Posterior cingulate gyrus (tissue), 11 donors: ENCODE data around the gene ZW10.
"Not testable (repeated sequence)": the region's sequence is repeated elsewhere in the genome, so short reads cannot be mapped to it uniquely, and the experiment has no call there.

Experiments
- DNase-seq, 10 donors: peaks; one replicate each; pipeline versions ENCODE4 v3.0.0 to v3.0.0-alpha.2; 2020 to 2021; ENCODE audit warnings: mixed read lengths in 3 of 10
- intact Hi-C: fragments of 100-400 bp; cut with DNase I; formaldehyde crosslinking; loops from one replicate; pipeline ENCODE4 v1.15.1; 2023

ZW10 gene, protein sequence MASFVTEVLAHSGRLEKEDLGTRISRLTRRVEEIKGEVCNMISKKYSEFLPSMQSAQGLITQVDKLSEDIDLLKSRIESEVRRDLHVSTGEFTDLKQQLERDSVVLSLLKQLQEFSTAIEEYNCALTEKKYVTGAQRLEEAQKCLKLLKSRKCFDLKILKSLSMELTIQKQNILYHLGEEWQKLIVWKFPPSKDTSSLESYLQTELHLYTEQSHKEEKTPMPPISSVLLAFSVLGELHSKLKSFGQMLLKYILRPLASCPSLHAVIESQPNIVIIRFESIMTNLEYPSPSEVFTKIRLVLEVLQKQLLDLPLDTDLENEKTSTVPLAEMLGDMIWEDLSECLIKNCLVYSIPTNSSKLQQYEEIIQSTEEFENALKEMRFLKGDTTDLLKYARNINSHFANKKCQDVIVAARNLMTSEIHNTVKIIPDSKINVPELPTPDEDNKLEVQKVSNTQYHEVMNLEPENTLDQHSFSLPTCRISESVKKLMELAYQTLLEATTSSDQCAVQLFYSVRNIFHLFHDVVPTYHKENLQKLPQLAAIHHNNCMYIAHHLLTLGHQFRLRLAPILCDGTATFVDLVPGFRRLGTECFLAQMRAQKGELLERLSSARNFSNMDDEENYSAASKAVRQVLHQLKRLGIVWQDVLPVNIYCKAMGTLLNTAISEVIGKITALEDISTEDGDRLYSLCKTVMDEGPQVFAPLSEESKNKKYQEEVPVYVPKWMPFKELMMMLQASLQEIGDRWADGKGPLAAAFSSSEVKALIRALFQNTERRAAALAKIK

DNA sequence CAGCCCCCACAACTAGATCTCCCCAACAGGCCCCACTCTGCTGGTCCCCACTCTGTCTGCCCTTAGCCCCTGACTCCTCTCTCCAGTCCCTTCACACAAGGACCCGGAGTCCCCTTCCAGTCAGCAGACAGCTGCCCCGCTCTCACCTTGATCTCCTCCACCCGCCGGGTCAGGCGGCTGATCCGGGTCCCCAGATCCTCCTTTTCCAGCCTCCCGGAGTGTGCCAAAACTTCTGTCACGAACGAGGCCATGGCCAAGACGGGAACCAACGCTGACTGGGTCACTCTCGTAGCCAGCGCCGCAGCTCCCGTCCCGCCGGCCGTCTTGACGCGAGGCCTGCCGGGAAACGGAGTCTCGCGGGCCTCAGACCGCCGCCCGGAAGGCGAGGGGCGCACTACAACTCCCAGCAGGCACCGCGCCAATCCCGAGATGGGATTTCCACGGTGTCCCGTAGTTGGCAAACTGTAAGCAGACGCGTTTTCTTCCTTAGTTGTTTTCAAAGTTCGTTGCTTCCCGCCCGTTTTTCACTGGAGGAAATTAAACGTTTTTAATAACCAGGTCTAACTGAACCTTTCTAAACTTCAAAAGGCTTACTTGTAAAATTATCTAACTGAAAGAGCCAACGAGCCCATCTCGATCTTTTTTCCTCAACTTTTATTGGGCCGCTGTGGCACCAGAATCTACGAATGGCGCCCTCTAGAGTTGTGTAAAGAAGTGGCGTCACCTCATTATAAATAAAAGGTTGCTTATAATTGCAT, at the start of gene ZW10:
Gene ZW10 (minus strand): TSS at position 277 of the 758 bp plus-strand sequence. CDS start 26 bp downstream, at position 251.
- intact Hi-C loops = loop anchor here (2.0 kb wide), 2 partner anchors 101 to 459 kb away; partner anchors contain the start of genes TTC12 and USP28
- peak; percentile 93 to 99 (median 96) for DNase-seq

DNA sequence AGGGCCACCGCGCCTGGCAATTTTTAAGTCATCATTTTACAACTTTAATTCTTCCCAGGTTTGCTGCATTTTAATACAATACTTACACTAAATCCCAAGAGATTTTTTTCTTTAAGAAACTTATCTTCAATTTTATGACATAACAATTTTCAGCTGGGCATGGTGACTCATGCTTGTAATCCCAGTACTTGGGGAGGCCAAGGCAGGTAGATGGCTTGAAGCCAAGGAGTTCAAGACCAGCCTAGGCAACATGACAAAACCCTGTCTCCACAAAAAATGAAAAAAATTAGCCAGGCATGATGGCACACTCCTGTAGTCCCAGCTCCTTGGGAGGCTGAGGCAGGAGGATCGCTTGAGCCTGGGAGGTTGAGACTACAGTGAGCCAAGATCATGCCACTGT, 44.9 kb upstream of the ZW10 start:
- intact Hi-C loops = no loop called here

DNA sequence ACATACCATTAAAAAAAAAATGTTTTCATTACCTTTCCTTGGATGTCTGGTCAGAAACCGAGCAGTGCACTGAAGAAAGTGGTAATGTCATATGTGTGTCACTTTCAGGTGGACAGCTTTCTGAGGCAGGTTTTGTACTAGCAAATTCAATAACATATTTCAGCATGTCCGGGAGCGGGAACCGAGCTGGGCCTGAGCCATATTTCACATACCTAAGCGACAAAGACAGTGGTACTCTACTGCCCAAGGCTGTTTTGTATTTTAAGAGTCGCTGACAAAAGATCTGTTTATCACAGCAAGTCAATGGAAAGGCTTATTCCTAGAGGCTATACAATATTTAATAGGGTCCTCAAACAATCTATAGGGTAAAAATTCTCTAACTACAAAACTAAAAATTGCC, 44.1 kb upstream of the ZW10 start:
- intact Hi-C loops = no loop called here
- DNase-seq = no peak

More for the DNA sequence above, 44.9 kb upstream of the ZW10 start:
- DNase-seq = no peak

DNA sequence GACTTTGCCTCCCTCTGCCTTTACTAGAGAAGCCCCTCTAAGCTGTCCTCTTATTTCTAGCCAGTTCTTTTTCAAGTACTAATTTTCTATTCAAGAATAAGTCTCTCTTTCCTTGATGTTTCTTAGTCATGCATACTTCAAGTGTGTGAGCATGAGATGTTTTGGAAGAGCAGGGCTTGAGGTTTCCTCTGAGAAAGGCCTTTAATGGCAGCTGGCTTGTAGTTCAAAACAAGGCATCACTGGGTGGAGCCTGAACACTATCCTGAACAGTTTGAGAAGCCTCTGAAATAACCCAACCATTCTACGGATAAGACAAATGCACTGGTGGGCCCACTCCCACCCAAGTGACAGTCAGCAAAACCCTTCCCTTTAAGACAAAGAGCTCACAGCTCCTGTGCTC, 43.7 kb upstream of the ZW10 start:
- no peak for DNase-seq
- intact Hi-C loops = no loop called here

DNA sequence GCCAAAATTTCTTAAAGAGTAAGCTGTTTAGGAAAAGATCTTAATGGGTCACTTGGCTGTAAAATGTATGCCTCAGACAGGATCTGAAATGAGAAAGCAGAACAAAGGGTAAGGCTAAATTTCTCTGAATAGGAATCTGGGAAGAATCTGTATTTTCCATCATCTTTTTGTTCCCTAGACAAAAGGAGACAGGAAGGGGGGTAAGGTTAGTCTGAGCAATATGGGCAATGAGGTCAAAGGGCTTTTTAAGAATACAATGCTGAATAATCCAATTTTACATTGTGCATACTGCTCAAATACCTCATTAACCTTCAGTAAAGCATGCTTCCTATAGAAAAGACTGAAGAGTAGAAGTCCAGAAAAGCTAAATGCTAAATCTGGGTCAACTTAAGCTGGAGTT, 40.7 kb upstream of the ZW10 start:
- DNase-seq = no peak
- intact Hi-C loops = no loop called here

DNA sequence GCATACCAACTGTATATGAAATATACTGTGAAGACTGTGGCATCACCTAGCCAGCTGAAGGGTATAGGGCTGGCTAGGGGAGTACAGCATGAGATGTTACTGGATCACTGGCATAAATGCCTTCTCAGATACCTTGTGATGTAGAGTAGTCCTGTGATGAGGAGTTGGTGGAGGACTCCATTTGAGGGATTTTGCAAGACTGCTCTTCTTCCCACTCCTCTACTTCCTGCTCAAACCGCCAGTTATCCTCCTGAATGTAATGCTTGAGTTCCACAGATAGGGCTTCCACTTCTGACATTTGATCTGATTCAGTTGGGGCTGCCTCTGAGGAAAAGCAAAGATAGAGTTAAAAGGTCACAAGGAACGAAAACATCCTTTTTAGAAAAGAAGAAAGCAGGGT, 35.4 kb upstream of the ZW10 start:
- no peak for DNase-seq
- intact Hi-C loops = loop anchor here (5.0 kb wide), 1 partner anchor 453 kb away; no protein-coding TSS in a partner anchor

DNA sequence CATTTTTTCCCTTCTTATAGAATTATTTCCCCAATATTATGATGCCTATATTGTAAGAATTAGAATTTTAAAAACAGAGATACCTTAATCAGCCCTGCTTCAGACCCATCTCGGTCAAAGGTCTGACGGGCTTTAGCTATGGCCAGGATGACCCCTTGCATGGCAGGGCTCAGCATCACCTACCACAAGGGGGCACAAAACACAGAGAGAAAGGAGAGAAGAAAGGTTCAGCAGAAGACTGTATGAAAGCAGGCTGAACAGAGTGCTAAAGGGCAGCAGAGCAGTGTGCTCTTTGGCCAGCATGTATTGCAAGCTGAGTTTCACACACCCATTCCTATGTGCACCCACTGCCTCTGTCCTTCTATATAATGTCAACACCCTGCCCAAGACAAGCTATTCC, 32.9 kb upstream of the ZW10 start:
- DNase-seq = no peak
- intact Hi-C loops = loop anchor here (5.0 kb wide), 1 partner anchor 456 kb away; no protein-coding TSS in a partner anchor

DNA sequence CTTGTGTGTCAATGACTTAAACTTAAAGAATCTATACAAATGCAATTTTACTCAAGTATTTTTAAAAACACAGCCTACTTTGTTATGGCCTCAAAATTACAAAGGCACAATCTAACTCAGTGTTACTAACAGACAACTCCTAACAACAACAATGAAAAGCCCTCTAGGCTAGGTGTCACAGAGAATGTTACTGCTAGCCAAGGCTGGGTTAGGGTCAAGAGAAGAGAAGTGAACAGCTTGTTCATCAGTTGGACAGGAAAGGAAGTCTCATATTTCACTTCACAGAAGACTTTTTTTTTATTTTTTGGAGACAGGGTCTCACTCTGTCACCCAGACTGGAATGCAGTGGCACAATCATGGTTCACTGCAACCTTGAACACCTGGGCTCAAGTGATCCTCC, 32.1 kb upstream of the ZW10 start:
- intact Hi-C loops = loop anchor here (5.0 kb wide), 1 partner anchor 457 kb away; no protein-coding TSS in a partner anchor
- DNase-seq = no peak

DNA sequence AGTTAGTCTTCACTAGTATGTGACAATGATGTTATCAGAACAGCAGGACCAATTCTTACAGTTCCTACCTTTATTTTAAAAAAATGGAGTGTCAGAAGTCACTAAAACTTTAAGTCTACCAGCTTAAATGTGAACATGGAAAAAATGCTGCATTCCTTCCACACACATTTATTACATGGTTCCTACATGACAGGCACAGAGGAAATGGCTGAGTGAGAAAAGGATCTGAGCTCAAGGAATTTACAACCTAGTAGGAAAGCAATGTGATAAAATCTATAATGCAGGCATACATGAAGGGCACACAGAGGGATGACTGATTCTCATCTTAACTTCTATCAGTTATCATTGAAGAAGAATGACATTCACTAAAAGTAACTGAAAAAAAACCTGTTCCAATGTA, 29.1 kb upstream of the ZW10 start:
- no peak for DNase-seq
- intact Hi-C loops = no loop called here

DNA sequence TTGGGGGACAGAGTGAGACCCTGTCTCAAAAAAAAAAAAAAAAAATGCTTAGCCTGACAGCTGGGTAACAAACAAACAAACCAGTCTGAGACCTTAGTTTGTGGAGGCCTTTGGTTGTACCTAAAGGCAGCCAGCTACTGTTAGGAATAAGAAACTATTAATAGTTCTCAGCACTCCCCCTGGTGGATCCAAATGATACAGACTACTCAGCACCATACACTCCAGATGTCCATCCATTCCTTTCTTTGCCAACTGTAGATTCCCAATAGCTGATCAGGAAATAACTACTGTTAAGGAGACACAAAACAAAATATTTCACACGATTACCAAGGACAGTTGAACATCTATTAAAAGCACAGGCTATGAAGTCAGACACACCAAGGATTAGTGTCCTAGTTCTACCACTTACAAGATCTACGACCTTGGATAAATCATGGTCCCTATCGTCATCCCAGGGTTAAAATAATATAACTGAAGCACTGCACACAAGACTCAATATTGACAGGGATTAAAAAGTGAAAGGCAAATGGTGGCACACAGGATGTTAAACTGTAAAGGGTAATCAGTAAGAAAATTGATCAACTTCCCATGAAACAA, 23.3 kb upstream of the ZW10 start:
- DNase-seq = peak in 1 of 10 donors; percentile 21
- intact Hi-C loops = loop anchor here (5.0 kb wide), 1 partner anchor 489 kb away; no protein-coding TSS in a partner anchor

DNA sequence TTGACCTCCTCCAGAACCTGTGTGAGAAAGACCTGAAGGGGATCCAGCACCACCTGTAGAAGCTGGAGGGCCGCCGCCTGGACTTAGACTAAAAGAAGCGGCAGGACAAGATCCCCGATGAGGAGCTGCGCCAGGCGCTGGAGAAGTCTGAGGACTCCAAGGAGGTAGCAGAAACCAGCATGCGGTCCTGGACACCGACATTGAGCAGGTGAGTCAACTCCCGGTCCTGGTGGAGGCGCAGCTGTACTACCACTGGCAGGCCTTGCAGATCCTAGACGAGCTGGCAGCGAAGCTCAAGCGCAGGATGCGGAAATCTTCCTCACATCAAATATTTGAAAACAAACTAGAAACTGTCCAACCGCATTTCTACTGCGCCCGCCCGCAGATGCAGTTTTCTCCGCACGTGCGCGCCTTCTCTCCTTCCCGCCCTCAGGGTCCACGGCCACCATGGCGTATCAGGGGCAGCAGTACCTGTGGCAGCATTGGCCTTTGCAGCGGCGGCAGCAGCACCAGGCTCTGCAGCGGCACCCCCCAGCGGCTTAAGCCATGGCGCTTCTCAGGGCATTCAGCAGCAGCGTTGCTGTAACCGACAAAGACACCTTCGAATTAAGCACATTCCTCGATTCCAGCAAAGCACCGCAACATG, 16.3 kb upstream of the ZW10 start:
- intact Hi-C loops = no loop called here
- no peak for DNase-seq

DNA sequence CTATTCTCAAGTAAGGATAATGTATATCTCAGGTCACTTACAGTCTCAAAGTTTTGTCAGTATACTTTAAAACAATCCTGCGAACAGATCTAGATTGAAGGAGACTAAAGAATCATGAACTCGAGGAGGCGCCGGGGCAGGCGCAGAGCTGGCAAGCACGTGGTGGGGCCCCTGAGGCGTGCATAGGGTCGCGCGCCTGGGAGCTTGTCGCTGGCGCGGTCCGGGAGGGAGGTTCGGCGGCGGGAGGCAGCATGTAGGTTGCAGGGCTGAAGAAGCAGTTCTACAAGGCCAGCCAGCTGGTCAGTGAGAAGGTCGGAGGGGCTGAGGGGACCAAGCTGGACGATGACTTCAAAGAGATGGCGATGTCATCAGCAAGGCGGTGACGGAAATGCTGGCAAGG, 15.5 kb upstream of the ZW10 start:
- intact Hi-C loops, DNase-seq: not testable (repeated sequence)

DNA sequence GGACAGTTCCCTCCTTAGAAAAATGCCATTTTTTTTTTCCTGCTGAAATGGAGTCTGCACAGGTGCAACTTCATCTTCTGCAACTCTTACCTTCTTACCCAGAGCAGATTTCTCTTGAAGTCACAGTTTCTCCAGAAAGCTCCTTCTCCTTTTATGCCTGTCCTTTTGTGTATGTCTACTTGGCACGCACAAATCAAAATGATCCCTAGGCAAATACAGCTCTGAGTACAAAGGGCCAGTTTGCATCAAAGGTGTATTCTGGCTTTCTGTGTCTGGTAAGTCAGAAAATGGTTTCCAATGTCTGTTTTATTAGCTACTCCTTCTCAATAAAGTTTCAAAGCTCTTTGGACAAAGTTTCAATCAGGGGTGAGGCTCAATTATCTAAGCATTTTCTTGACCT, 8.6 kb upstream of the ZW10 start:
- intact Hi-C loops = no loop called here
- DNase-seq = no peak

DNA sequence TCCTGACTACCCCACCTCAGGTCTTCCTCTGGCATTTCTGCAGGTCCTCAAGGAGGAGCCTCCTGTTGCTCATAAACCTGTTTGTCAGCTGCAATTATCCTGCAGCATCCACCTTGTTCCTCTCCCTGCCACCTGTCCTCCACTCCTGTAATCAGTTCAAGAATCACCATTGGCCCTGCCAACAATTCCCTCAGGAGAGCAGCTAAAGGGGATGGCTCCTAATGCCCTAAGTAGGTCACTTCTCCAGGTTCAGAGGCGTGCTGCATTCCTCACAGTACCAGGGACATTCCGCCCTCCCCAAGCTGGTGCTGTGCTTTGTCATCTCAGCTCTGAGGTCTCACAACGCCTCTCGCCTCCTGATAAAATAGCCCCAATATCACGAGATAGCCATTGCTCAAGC, 8.2 kb upstream of the ZW10 start:
- intact Hi-C loops = no loop called here
- DNase-seq = no peak

DNA sequence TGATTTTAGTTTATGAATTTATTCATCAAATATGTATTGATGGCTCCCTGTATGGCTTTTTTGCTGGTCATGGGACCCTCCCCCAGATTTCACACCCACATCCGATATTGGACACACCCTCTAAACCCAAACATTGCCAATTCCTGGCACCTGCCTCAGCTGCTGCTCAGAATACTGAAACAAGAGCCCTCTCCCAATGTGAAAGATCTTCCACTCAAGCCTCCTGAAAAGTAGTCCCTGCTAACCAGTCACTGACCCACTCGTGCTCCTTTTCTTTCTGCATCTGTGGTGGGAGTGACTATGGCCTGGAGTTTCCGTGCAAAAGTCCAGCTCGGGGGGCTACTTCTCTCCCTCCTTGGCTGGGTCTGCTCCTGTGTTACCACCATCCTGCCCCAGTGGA, 6.0 kb upstream of the ZW10 start, which contains the start of gene CLDN25:
Gene CLDN25 (plus strand): TSS at position 301 of the 400 bp plus-strand sequence. CDS start 0 bp downstream, at position 301.
- intact Hi-C loops = no loop called here
- no peak for DNase-seq

DNA sequence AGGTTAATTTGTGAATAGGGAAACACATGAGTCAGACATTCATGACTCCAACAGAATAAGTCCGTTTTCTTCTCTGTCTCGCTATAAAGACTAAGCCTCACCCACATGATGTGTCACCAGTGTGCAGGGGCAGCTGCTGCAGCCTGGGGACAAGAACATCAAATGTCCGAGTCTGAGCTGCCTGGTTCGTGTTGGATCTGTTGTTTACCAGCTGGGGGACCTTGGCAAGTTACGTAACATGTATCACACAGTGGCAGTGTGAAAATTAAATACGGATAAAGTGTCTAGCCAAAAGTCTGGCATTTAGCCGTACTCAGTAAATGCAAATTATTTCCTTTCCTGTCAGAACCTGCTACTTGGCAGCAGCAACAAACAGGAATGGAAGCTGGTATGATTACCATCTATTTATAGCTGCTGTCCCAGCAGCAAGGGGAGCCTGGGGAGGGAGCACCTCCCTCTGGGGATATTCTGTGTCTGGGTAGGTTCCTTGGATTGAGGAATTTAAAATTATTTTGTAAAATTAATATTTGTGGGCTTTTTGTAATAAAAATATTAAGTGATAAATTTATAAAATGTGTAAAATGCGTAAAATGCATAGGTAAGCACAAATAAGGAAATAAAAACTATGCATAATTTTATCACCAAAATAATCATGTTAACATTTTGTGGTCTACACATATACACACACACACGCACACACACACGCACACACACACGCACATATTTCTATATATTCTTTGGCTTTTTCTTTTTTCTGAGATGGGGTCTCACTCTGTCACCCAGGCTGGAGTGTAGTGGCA, 4.8 kb upstream of the ZW10 start:
- intact Hi-C loops = no loop called here
- peak; percentile 36 to 95 (median 64) for DNase-seq

DNA sequence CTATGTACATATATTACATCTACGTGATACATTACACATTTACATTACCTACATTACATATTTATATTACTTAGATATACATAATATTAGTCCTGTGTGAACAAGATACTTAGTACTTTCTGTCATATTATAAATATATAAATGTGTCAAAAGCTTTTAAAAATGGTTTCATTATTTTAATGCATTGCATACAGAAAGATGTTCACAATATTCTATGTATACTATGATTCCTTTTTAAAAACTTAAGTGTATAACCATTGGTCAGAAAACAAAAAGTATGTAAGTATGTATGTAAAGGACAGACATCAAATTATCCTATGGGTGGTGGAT, 647 bp upstream of the ZW10 start:
- no peak for DNase-seq
- intact Hi-C loops = no loop called here

DNA sequence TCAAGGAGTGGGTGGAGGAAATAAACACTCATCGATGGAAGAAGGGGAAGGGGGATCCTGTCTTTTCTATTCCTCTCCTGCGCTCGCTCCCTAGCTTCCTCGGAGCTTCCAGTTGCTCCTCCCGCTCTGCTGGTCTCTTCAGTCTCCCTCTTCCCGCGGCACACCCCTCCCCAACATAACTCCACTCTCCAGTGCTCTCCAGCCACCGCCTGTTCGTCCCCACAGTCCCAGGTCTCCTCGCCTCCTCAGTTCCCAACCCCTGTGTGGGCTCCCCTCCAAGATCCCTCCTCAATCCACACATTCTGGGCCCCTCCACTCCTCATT, 438 bp downstream of the ZW10 start:
- peak in 1 of 10 donors; percentile 16 for DNase-seq
- intact Hi-C loops = loop anchor here (2.0 kb wide), 2 partner anchors 102 to 458 kb away; partner anchors contain the start of genes TTC12 and USP28

DNA sequence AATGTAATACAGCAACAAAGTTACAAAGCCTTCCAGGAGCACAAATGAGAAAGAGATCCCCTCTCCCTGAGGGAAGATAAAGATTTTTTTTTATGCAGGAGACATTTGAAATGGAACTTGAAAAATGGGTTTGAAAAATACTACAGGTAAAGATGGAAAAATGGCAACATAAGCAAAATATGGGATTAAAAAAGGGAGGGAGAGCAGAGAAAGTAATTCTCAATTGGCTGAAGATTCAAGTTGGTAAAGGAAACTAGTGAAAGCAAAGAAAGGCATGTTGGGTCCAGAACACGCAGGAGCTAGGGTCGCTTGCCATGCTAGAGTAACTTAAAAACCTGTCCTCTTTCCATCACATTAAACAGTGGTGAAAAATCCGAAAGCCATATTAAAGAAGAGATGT, 1.5 kb downstream of the ZW10 start:
- no peak for DNase-seq
- intact Hi-C loops = loop anchor here (2.0 kb wide), 2 partner anchors 103 to 457 kb away; partner anchors contain the start of genes TTC12 and USP28
